LNCaP clone FGC (cell line): ENCODE data around the gene ACTN3.
"Not testable (repeated sequence)": the region's sequence is repeated elsewhere in the genome, so short reads cannot be mapped to it uniquely, and the experiment has no call there.

Experiments used
- DNase-seq: peaks from one replicate; pipeline ENCODE4 v3.0.0-alpha.2; 2011; ENCODE audit warnings: low read depth
- H3K4me3 ChIP-seq: 2 replicates; pipeline ENCODE4 v1.5.1; 2011; ENCODE audit warnings: mild to moderate bottlenecking, low read depth, low read length, control low read depth
- CTCF ChIP-seq: IDR thresholded peaks from 2 replicates; pipeline ENCODE4 v1.5.1; 2012; ENCODE audit warnings: mild to moderate bottlenecking; ENCODE audit not compliant: control insufficient read depth, insufficient read depth; ENCODE audit errors: extremely low read depth

ACTN3 gene

GRCh38 chr11:66539170-66539869, 7.4 kb upstream of the ACTN3 start:
- no peak overlapping the region for H3K4me3 ChIP-seq
- no peak for TF ChIP-seq CTCF
- DNase-seq, result no peak

GRCh38 chr11:66539870-66540213, 6.9 kb upstream of the ACTN3 start:
- no peak for TF ChIP-seq CTCF
- no peak for DNase-seq
- H3K4me3 ChIP-seq, result no peak overlapping the region

GRCh38 chr11:66540598-66540997, 6.1 kb upstream of the ACTN3 start:
- not testable (repeated sequence) for DNase-seq, H3K4me3 ChIP-seq

- H3K4me3 ChIP-seq, result no peak overlapping the region
- DNase-seq, result no peak
- TF ChIP-seq CTCF, result no peak
Measured at GRCh38 chr11:66541892-66542291, 4.8 kb upstream of the ACTN3 start.

- no peak for TF ChIP-seq CTCF
- no peak overlapping the region for H3K4me3 ChIP-seq
Measured at GRCh38 chr11:66542362-66542761, 4.3 kb upstream of the ACTN3 start.

GRCh38 chr11:66543263-66544107, 3.2 kb upstream of the ACTN3 start:
- DNase-seq, result no peak
- TF ChIP-seq CTCF, result no peak
- no peak overlapping the region for H3K4me3 ChIP-seq

More at GRCh38 chr11:66542362-66542761, 4.3 kb upstream of the ACTN3 start:
- DNase-seq, result no peak

GRCh38 chr11:66544952-66545351, 1.8 kb upstream of the ACTN3 start:
- DNase-seq, result not testable (repeated sequence)
- peak overlapping the region; percentile 76 for H3K4me3 ChIP-seq
